HepG2 (cell line): ENCODE results near the gene FKBP10. TPM values are rescaled to one million over a fixed set of nuclear protein-coding genes. Genes with fewer than 3 reads are reported as not detected.

ENCODE experiments used
- ARNT2 ChIP-seq: sonication (generic); formaldehyde crosslinking; IDR thresholded peaks from 2 replicates; pipeline ENCODE4 v1.8.0; 2022; ENCODE audit warnings: mild to moderate bottlenecking, low read depth, missing genetic modification reagents, moderate library complexity
- GMEB1 ChIP-seq: sonication (generic); formaldehyde crosslinking; IDR thresholded peaks from 2 replicates; pipeline ENCODE4 v1.5.1; 2020; ENCODE audit warnings: missing genetic modification reagents, mild to moderate bottlenecking, borderline replicate concordance
- GMEB2 ChIP-seq: IDR thresholded peaks from 2 replicates; pipeline ENCODE4 v1.6.1; 2016; ENCODE audit warnings: missing biosample characterization, missing genetic modification reagents, low read depth
- MED13 ChIP-seq: sonication (generic); formaldehyde crosslinking; IDR thresholded peaks from 2 replicates; pipeline ENCODE4 v1.5.0; 2020; ENCODE audit warnings: missing genetic modification reagents
- NR2C2 ChIP-seq: sonication (generic); formaldehyde crosslinking; IDR thresholded peaks from 2 replicates; pipeline ENCODE4 v1.4.0; 2020; ENCODE audit warnings: missing genetic modification reagents, mild to moderate bottlenecking, moderate library complexity, borderline replicate concordance
- PBX2 ChIP-seq: IDR thresholded peaks from 2 replicates; pipeline ENCODE4 v1.6.1; 2016; ENCODE audit warnings: control low read depth
- RXRB ChIP-seq: IDR thresholded peaks from 2 replicates; pipeline ENCODE4 v1.6.1; 2016; ENCODE audit warnings: borderline replicate concordance, missing genetic modification reagents, missing compliant biosample characterization
- SNAPC2 ChIP-seq: sonication (generic); formaldehyde crosslinking; IDR thresholded peaks from 2 replicates; pipeline ENCODE4 v1.8.1; 2022; ENCODE audit warnings: mild to moderate bottlenecking, missing genetic modification reagents
- SOX5 ChIP-seq: IDR thresholded peaks from 2 replicates; pipeline ENCODE4 v1.6.1; 2016; ENCODE audit warnings: borderline replicate concordance
- SP1 ChIP-seq, 2 experiments: fragments of 450-650 bp in 1 of 2; sonication (generic) in 1 of 2; formaldehyde crosslinking in 1 of 2; IDR thresholded peaks; 2 replicates each; pipeline versions ENCODE4 v1.4.0 to v1.6.1; 2016 to 2020; ENCODE audit warnings: missing genetic modification reagents in 1 of 2
- TEF ChIP-seq: sonication (generic); formaldehyde crosslinking; IDR thresholded peaks from 2 replicates; pipeline ENCODE4 v1.5.0; 2020; ENCODE audit warnings: missing genetic modification reagents
- THRA ChIP-seq: sonication (generic); formaldehyde crosslinking; IDR thresholded peaks from 2 replicates; pipeline ENCODE4 v1.4.0; 2020; ENCODE audit warnings: missing genetic modification reagents, borderline replicate concordance
- ZBTB21 ChIP-seq: sonication (generic); formaldehyde crosslinking; IDR thresholded peaks from 2 replicates; pipeline ENCODE4 v1.4.0; 2020; ENCODE audit warnings: missing genetic modification reagents
- ZNF431 ChIP-seq: sonication (generic); formaldehyde crosslinking; IDR thresholded peaks from 2 replicates; pipeline ENCODE4 v1.9.0; 2022; ENCODE audit warnings: missing genetic modification reagents, low read depth, mild to moderate bottlenecking, borderline replicate concordance
- ZNF598 ChIP-seq: sonication (generic); formaldehyde crosslinking; IDR thresholded peaks from 2 replicates; pipeline ENCODE4 v1.5.1; 2020; ENCODE audit warnings: mild to moderate bottlenecking, missing genetic modification reagents, borderline replicate concordance
- ZNF660 ChIP-seq: sonication (generic); formaldehyde crosslinking; IDR thresholded peaks from 2 replicates; pipeline ENCODE4 v1.5.1; 2020; ENCODE audit warnings: mild to moderate bottlenecking, low read depth, missing genetic modification reagents, borderline replicate concordance
- ZNF687 ChIP-seq: sonication (generic); formaldehyde crosslinking; IDR thresholded peaks from 2 replicates; pipeline ENCODE4 v1.5.1; 2020; ENCODE audit warnings: mild to moderate bottlenecking, missing genetic modification reagents, moderate library complexity
- polyA plus RNA-seq, 8 experiments: library from polyadenylated mRNA; depleted of rRNA in 3 of 8; stranded (reverse) in 7 of 8; unstranded in 1 of 8; fragments of >200 nt; fragmentation: Illumina TruSeq in 4 of 8; extraction: Trizol in 4 of 8; gene quantifications; 2 replicates each; pipeline versions ENCODE4 v1.2.1 to v1.2.3, GENCODE V29; 2011 to 2016; ENCODE audit warnings: low read depth in 4 of 8, missing spikeins in 1 of 8, mixed read lengths in 1 of 8; ENCODE audit not compliant: insufficient read depth in 1 of 8
- total RNA-seq, 5 experiments: library from RNA; depleted of rRNA; stranded (reverse); fragments of >200 nt; fragmentation: Illumina TruSeq; extraction: Trizol; gene quantifications; 2 replicates each; pipeline ENCODE4 v1.2.3, GENCODE V29; 2016; ENCODE audit warnings: low read depth in 1 of 5
- TF ChIP-seq, protein P1 (sequence below): sonication (generic); formaldehyde crosslinking; IDR thresholded peaks from 2 replicates; pipeline ENCODE4 v1.5.1; 2020; ENCODE audit warnings: missing genetic modification reagents, mild to moderate bottlenecking, borderline replicate concordance

Gene FKBP10
- total and polyA plus RNA-seq, 2 of the 13 experiments (the other 11 are each of a cell fraction or from before 2014, with no cell fraction given): 149 to 573 TPM

- TF ChIP-seq, protein P1, sequence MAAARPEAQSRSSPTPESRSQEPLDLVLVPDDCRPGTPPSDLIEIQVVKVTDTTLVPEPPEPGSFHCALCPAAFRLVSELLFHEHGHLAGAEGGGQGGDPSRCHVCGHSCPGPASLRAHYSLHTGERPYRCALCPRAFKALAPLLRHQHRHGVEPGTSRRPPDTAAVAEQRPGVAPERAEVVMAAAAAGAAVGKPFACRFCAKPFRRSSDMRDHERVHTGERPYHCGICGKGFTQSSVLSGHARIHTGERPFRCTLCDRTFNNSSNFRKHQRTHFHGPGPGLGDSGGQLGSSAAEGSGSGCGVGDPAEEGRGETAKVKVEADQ (CRISPR knock-in tag): no peak
- TF ChIP-seq GMEB2 (CRISPR knock-in tag) (no peak), RXRB (CRISPR knock-in tag) (no peak), PBX2 (CRISPR knock-in tag) (no peak), THRA (CRISPR knock-in tag) (no peak), MED13 (CRISPR knock-in tag) (no peak), ARNT2 (CRISPR knock-in tag) (no peak), ZNF598 (CRISPR knock-in tag) (no peak), TEF (CRISPR knock-in tag) (0 out of 2 replicates have a peak, but pooled peaks have one; percentile 30), SNAPC2 (CRISPR knock-in tag) (0 out of 2 replicates have a peak, but pooled peaks have one; percentile 28), SP1 (IDR thresholded peaks at IDR 0.05) (no peak), SP1 (CRISPR knock-in tag; IDR thresholded peaks at IDR 0.05) (no peak), ZNF660 (CRISPR knock-in tag) (peak; percentile 36; the same call in 1 of the 2 replicates), GMEB1 (no peak), NR2C2 (CRISPR knock-in tag) (no peak), ZNF431 (no peak), SOX5 (peak; percentile 22; the same call in 1 of the 2 replicates), ZNF687 (CRISPR knock-in tag) (no peak), ZBTB21 (CRISPR knock-in tag) (no peak)
Measured at GRCh38 chr17:41864498-41864835, 51.7 kb downstream of the FKBP10 start (continued).
